ENCODE results near the gene BATF.

BATF gene

GRCh38 chr14:75591987-75592575 is 69.8 kb downstream of the BATF start:
- H3K9me3 Mint-ChIP-seq: no peaks in the 10 kb centered on the region
- no peaks in the 10 kb centered on the region for H3K4me1 Mint-ChIP-seq (ENCODE audit: low read depth)
- no peak overlapping the region for H3K4me3 Mint-ChIP-seq
- H3K27me3 Mint-ChIP-seq (ENCODE audit: low read depth): no peaks in the 10 kb centered on the region
- H3K27ac Mint-ChIP-seq: no peak overlapping the region
- no peak for DNase-seq (ENCODE audit: low spot score)
- H3K36me3 Mint-ChIP-seq (ENCODE audit: low read depth): no peaks in the 10 kb centered on the region

DNA sequence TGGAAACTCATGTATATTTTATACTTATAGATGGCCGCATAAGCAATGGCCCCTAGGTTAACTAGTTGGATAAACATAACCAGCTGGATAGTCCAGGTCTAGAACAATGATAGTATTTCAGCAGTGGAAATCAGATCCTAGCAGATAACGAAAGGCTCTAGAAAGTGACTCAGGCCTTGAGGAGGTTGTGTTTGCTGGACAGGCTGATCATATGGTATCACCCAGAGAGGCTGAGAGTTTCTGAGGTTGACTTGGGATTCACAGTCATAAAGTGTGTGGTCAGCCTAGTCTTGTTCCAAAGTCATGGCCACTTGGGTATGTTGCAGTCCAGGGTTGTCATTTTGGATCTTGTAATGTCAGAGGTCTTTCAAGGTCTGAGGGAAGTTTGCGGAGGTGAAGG is 73.0 kb downstream of the BATF start:
- Mint-ChIP-seq H3K9me3 (no peaks in the 10 kb centered on the region), H3K36me3 (ENCODE audit: low read depth) (no peaks in the 10 kb centered on the region), H3K27ac (no peak overlapping the region), H3K4me1 (ENCODE audit: low read depth) (peaks cover 2% of the 10 kb centered on the region), H3K27me3 (ENCODE audit: low read depth) (no peaks in the 10 kb centered on the region), H3K4me3 (no peak overlapping the region)
- DNase-seq (ENCODE audit: low spot score): no peak
